Measurements from ENCODE around the gene NFKB2. TPM values are rescaled to one million over a fixed set of nuclear protein-coding genes. Genes with fewer than 3 reads are reported as not detected.

The NFKB2 gene
- total RNA-seq: 21.5 and 29.8 TPM in 2 replicates
- polyA plus RNA-seq: 10.6 and 10.8 TPM in 2 replicates

DNA sequence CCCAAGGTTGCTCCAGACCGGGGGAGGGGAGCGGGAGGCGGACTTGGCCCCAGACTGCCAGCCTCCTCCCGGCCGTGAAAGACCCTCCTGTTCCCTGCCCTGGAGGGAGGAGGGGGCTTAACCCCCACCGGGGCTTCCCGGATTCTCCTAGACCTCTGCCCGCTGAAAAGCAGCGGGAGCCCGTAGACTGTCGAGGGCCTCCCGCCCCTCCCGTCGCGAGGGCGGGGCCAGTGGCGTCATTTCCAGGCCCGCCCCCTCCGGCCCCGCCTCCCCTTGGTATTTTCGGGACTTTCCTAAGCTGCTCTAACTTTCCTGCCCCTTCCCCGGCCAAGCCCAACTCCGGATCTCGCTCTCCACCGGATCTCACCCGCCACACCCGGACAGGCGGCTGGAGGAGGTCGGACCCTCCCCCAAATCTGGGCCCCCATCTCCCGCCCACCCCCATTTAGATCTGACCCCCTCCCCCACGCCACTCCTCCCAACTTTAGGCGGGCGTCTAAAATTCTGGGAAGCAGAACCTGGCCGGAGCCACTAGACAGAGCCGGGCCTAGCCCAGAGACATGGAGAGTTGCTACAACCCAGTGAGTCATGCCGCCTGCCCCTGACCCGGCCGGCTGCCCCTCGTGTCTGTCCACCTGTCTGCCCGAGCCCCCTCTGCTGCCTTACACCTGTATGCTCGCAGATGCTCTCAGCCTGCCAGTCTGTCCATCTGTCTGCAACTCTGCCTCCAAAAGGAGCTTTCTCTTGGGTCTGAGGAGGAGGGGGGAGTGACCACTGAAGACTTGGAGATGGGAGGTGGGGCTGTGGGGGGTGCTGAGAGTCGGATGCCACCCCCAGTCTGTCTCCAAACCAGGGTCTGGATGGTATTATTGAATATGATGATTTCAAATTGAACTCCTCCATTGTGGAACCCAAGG lies at the start of gene NFKB2:
Gene NFKB2, plus strand, starts transcription at position 306 of the 917 bp plus-strand sequence. Its CDS starts 255 bp downstream, at position 561.
- H3K9me3 ChIP-seq (ENCODE audit: low read depth): no peaks in the 10 kb centered on the region
- H3K4me3 ChIP-seq: peak within 1 kb of the TSS; percentile 75
- peaks cover 19% of the 10 kb centered on the region for H3K27me3 ChIP-seq
- H3K4me1 ChIP-seq (ENCODE audit: low read depth): peaks cover 2% of the 10 kb centered on the region
- TF ChIP-seq, protein P1, sequence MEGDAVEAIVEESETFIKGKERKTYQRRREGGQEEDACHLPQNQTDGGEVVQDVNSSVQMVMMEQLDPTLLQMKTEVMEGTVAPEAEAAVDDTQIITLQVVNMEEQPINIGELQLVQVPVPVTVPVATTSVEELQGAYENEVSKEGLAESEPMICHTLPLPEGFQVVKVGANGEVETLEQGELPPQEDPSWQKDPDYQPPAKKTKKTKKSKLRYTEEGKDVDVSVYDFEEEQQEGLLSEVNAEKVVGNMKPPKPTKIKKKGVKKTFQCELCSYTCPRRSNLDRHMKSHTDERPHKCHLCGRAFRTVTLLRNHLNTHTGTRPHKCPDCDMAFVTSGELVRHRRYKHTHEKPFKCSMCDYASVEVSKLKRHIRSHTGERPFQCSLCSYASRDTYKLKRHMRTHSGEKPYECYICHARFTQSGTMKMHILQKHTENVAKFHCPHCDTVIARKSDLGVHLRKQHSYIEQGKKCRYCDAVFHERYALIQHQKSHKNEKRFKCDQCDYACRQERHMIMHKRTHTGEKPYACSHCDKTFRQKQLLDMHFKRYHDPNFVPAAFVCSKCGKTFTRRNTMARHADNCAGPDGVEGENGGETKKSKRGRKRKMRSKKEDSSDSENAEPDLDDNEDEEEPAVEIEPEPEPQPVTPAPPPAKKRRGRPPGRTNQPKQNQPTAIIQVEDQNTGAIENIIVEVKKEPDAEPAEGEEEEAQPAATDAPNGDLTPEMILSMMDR (IDR thresholded peaks at IDR 0.05; ENCODE audit: low read depth, low read length): no peak
- DNase-seq (ENCODE audit: low read depth in 1 of 2, low spot score in 1 of 2): peak; percentile 90 to 91
- peak within 1 kb of the TSS; percentile 66 for H3K27ac ChIP-seq
- H3K36me3 ChIP-seq: no peaks in the 10 kb centered on the region

DNA sequence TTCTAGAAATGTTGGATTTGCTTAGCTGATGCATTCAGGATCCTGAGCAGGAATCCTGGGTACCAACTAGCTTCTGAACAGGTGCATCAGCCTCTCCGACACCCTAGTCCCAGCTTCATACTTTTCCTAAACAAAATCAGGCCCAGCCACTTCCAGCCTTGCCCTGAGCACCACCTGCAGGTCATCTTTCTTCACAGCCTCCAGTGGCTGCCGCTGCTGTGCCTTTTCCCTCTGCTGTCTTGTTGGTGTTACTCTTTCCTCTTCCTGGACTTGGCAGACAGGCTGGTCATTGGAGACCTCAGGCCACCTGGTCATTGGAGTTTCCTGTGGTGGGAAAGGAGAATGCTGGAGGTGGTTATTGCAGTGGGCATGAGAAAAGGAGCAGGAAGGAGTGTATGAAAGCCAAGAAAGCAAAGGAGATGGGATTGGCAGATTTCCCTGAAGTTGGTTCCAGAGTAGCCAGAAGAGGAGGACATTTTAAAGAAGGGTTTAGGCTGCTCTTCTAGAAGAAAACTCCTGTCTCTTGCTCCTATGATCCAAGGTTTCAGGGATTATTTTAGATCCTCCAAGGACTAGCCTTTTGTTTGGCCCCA lies 48.2 kb upstream of the NFKB2 start:
- H3K27me3 ChIP-seq: no peaks in the 10 kb centered on the region
- DNase-seq (ENCODE audit: low read depth in 1 of 2, low spot score in 1 of 2): peak; percentile 66 to 80
- TF ChIP-seq, protein P1 (IDR thresholded peaks at IDR 0.05; ENCODE audit: low read depth, low read length): peak; percentile 64
- H3K4me1 ChIP-seq (ENCODE audit: low read depth): peaks cover 15% of the 10 kb centered on the region
- no peak overlapping the region for H3K4me3 ChIP-seq
- H3K9me3 ChIP-seq (ENCODE audit: low read depth): no peaks in the 10 kb centered on the region
- peak overlapping the region; percentile 8 for H3K27ac ChIP-seq
- H3K36me3 ChIP-seq: peaks cover 6% of the 10 kb centered on the region

DNA sequence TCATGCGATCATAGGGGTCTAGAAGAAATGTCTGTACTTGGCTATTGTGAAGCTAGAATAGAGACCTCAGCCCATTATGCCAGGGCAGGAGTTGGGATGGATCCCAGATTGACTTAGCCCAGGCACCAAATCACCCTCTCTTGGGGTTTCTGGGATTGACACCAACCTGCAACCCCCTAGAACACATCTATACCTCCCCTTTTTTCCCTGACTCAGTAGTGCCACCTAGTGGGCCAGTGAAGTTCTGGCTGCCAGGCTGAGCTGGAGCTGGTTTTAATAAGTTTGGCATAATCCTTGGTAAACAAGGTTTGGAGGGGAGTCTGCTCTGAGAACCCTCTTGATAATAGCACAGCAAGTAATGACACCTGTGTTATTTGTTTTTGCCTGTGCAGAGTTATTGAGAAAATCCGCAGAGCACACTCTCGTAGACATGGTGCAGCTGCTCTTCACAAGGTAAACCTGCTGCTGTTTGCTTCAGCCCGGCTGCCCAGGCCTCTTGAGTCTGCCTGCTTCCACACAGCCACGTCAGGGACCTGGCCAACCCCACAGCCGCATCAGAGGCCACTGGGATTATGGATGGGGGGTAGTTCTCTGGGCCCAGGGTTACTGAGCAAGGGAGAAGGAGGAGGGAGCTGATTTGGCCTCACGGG lies 43.3 kb upstream of the NFKB2 start:
- Histone ChIP-seq H3K27me3 (no peaks in the 10 kb centered on the region), H3K9me3 (ENCODE audit: low read depth) (no peaks in the 10 kb centered on the region), H3K27ac (no peak overlapping the region), H3K36me3 (peaks cover 28% of the 10 kb centered on the region), H3K4me3 (no peak overlapping the region), H3K4me1 (ENCODE audit: low read depth) (peaks cover 2% of the 10 kb centered on the region)
- TF ChIP-seq, protein P1 (IDR thresholded peaks at IDR 0.05; ENCODE audit: low read depth, low read length): peak; percentile 96
- DNase-seq (ENCODE audit: low read depth in 1 of 2, low spot score in 1 of 2): peak; percentile 73 to 74

DNA sequence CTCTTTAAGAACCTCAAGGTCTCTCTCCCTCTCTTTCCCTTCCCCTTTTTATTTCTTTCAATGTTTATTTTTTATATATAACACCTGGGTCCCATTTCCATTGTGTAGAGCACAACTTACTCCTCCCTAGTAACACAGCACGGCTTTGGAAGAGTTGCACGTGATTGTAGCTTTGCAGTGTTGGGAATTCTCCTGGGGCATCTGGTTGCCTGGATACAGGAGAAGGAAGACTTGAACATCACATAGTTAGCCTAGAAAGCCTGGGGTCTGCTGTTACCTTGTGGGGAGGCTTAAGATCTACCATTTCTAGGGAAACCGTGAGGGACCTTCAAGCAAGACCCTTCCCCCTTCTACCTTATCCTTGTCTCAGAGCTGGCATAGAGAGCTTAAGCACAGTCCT lies 41.1 kb upstream of the NFKB2 start:
- H3K4me1 ChIP-seq (ENCODE audit: low read depth): no peaks in the 10 kb centered on the region
- TF ChIP-seq, protein P1 (IDR thresholded peaks at IDR 0.05; ENCODE audit: low read depth, low read length): no peak
- no peaks in the 10 kb centered on the region for H3K27me3 ChIP-seq
- no peak overlapping the region for H3K27ac ChIP-seq
- H3K9me3 ChIP-seq (ENCODE audit: low read depth): no peaks in the 10 kb centered on the region
- DNase-seq (ENCODE audit: low read depth in 1 of 2, low spot score in 1 of 2): no peak
- H3K4me3 ChIP-seq: no peak overlapping the region
- H3K36me3 ChIP-seq: peaks cover 44% of the 10 kb centered on the region

DNA sequence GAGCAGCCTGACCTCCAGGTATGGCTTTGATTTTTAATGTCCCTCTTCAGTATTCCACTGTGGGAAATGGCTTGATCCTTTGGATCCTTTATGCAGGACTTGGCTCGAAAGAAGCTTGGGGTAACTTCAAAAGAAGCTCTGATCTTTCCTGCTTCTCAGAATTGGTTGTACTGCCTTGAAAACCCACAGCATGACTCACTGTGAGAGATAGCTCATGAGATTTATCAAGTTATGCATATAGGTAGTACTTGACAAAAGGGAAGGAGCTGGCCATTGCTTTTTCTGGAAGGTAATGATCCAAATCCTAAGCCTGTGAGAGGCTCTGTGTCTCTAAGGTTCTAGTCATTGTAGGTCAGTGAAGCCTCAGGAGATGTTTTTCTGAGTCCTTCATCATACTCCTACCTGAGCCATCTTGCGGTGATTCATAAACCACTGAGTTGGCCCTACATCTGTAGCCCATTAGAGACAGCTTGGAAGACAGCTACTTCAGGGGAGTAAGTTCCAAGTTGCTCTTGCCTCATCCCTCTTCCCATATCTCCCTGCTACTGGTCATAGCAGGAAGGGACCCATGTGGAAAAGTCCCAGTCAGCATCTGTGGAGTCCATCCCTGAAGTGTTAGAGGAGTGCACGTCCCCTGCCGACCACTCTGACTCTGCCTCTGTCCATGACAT lies 36.7 kb upstream of the NFKB2 start:
- no peak overlapping the region for H3K4me3 ChIP-seq
- no peaks in the 10 kb centered on the region for H3K4me1 ChIP-seq (ENCODE audit: low read depth)
- TF ChIP-seq, protein P1 (IDR thresholded peaks at IDR 0.05; ENCODE audit: low read depth, low read length): no peak
- no peak overlapping the region for H3K27ac ChIP-seq
- H3K27me3 ChIP-seq: no peaks in the 10 kb centered on the region
- no peak for DNase-seq (ENCODE audit: low read depth in 1 of 2, low spot score in 1 of 2)
- H3K9me3 ChIP-seq (ENCODE audit: low read depth): no peaks in the 10 kb centered on the region
- H3K36me3 ChIP-seq: peaks cover 53% of the 10 kb centered on the region
